ENCODE data around the gene DLGAP1.

DLGAP1 gene

GRCh38 chr18:3728704-3729437 lies 726.2 kb downstream of the DLGAP1 start:
- Histone ChIP-seq H3K9me2 (replicated peaks; ENCODE audit: insufficient read depth, low read length) (no peaks in the 10 kb centered on the region), H3K27me3 (ENCODE audit: low read length) (no peaks in the 10 kb centered on the region)
- TF ChIP-seq CTCF (IDR thresholded peaks at IDR 0.05; ENCODE audit: insufficient read depth, low read length, poor library complexity, severe bottlenecking), result no peak
- TF ChIP-seq EZH2phosphoT487 (conservative IDR thresholded peaks at IDR 0.05; ENCODE audit: low read length), result no peak

GRCh38 chr18:3727274-3727673 lies 727.8 kb downstream of the DLGAP1 start:
- Histone ChIP-seq H3K79me2 (ENCODE audit: insufficient read depth, low read length) (no peaks in the 10 kb centered on the region), H4K20me1 (ENCODE audit: low read depth, low read length) (no peaks in the 10 kb centered on the region), H3K27me3 (ENCODE audit: low read length) (no peaks in the 10 kb centered on the region), H3K4me3 (ENCODE audit: insufficient read depth, low read length, poor library complexity, severe bottlenecking) (no peak overlapping the region), H3F3A (ENCODE audit: insufficient read depth) (no peaks in the 10 kb centered on the region), H3K9me2 (replicated peaks; ENCODE audit: insufficient read depth, low read length) (no peaks in the 10 kb centered on the region), H3K9ac (ENCODE audit: low read length) (no peak overlapping the region), H2AFZ (ENCODE audit: low read depth, low read length, severe bottlenecking) (no peak overlapping the region), H3K9me3 (ENCODE audit: insufficient read depth, low read length) (no peaks in the 10 kb centered on the region), H3K4me2 (ENCODE audit: low read depth, low read length, poor library complexity, severe bottlenecking) (no peak overlapping the region), H3K27ac (ENCODE audit: low read depth, low read length) (no peak overlapping the region), H3K36me3 (ENCODE audit: low read length) (no peaks in the 10 kb centered on the region)
- no peak for TF ChIP-seq CTCF (IDR thresholded peaks at IDR 0.05; ENCODE audit: insufficient read depth, low read length, poor library complexity, severe bottlenecking)
- no peak for TF ChIP-seq EZH2phosphoT487 (conservative IDR thresholded peaks at IDR 0.05; ENCODE audit: low read length)

More at GRCh38 chr18:3728704-3729437, 726.2 kb downstream of the DLGAP1 start:
- no peak overlapping the region for H2AFZ ChIP-seq (ENCODE audit: low read depth, low read length, severe bottlenecking)
- no peaks in the 10 kb centered on the region for H4K20me1 ChIP-seq (ENCODE audit: low read depth, low read length)
- H3F3A ChIP-seq (ENCODE audit: insufficient read depth), result no peaks in the 10 kb centered on the region
- H3K4me2 ChIP-seq (ENCODE audit: low read depth, low read length, poor library complexity, severe bottlenecking), result no peak overlapping the region
- H3K27ac ChIP-seq (ENCODE audit: low read depth, low read length), result no peak overlapping the region
- H3K79me2 ChIP-seq (ENCODE audit: insufficient read depth, low read length), result no peaks in the 10 kb centered on the region
- no peaks in the 10 kb centered on the region for H3K36me3 ChIP-seq (ENCODE audit: low read length)
- H3K9ac ChIP-seq (ENCODE audit: low read length), result no peak overlapping the region
- H3K9me3 ChIP-seq (ENCODE audit: insufficient read depth, low read length), result no peaks in the 10 kb centered on the region
- no peak overlapping the region for H3K4me3 ChIP-seq (ENCODE audit: insufficient read depth, low read length, poor library complexity, severe bottlenecking)

GRCh38 chr18:3726238-3726951 lies 728.7 kb downstream of the DLGAP1 start:
- Histone ChIP-seq H3K4me2 (ENCODE audit: low read depth, low read length, poor library complexity, severe bottlenecking) (no peak overlapping the region), H3K27ac (ENCODE audit: low read depth, low read length) (no peak overlapping the region), H2AFZ (ENCODE audit: low read depth, low read length, severe bottlenecking) (no peak overlapping the region), H3K9me2 (replicated peaks; ENCODE audit: insufficient read depth, low read length) (no peaks in the 10 kb centered on the region), H3K4me3 (ENCODE audit: insufficient read depth, low read length, poor library complexity, severe bottlenecking) (no peak overlapping the region), H3K9me3 (ENCODE audit: insufficient read depth, low read length) (no peaks in the 10 kb centered on the region), H3F3A (ENCODE audit: insufficient read depth) (no peaks in the 10 kb centered on the region), H3K36me3 (ENCODE audit: low read length) (no peaks in the 10 kb centered on the region), H3K27me3 (ENCODE audit: low read length) (no peaks in the 10 kb centered on the region), H3K79me2 (ENCODE audit: insufficient read depth, low read length) (no peaks in the 10 kb centered on the region), H4K20me1 (ENCODE audit: low read depth, low read length) (no peaks in the 10 kb centered on the region), H3K9ac (ENCODE audit: low read length) (no peak overlapping the region)
- TF ChIP-seq EZH2phosphoT487 (conservative IDR thresholded peaks at IDR 0.05; ENCODE audit: low read length) (no peak), CTCF (IDR thresholded peaks at IDR 0.05; ENCODE audit: insufficient read depth, low read length, poor library complexity, severe bottlenecking) (no peak)
